Endodermal cell (in vitro differentiated cells): Measurements from ENCODE around the gene ACRBP. TPM values are rescaled to one million over a fixed set of nuclear protein-coding genes. Genes with fewer than 3 reads are reported as not detected.

Experiments used
- DNase-seq: peaks from one replicate; pipeline ENCODE4 v3.0.0-alpha.2; 2017
- H3K27ac ChIP-seq: 2 replicates; pipeline ENCODE4 v1.5.1; 2013; ENCODE audit warnings: mild to moderate bottlenecking, low read depth, low read length, moderate library complexity
- H3K27me3 ChIP-seq: 2 replicates; pipeline ENCODE4 v1.6.1; 2013; ENCODE audit warnings: mild to moderate bottlenecking, low read length, moderate library complexity; ENCODE audit not compliant: insufficient read depth, control insufficient read depth, poor library complexity, severe bottlenecking
- H3K36me3 ChIP-seq: 2 replicates; pipeline ENCODE4 v1.7.0; 2013; ENCODE audit warnings: mild to moderate bottlenecking, low read length, moderate library complexity; ENCODE audit not compliant: control insufficient read depth, insufficient read depth
- H3K4me1 ChIP-seq: one replicate; pipeline ENCODE4 v1.7.0; 2013; ENCODE audit warnings: low read length; ENCODE audit not compliant: control insufficient read depth, insufficient read depth
- H3K4me3 ChIP-seq: 2 replicates; pipeline ENCODE4 v1.5.1; 2013; ENCODE audit warnings: mild to moderate bottlenecking, low read length, moderate library complexity
- H3K9ac ChIP-seq: 2 replicates; pipeline ENCODE4 v1.6.1; 2013; ENCODE audit warnings: mild to moderate bottlenecking, low read length, moderate library complexity; ENCODE audit not compliant: poor library complexity, severe bottlenecking; ENCODE audit errors: extremely low read depth
- H3K9me3 ChIP-seq: 2 replicates; pipeline ENCODE4 v1.6.1; 2013; ENCODE audit warnings: mild to moderate bottlenecking, low read length, moderate library complexity; ENCODE audit not compliant: control insufficient read depth
- H3K27ac Mint-ChIP-seq: 2 replicates; pipeline ENCODE4 v1.8.0; 2020; ENCODE audit warnings: mixed read lengths
- H3K27me3 Mint-ChIP-seq: 2 replicates; pipeline ENCODE4 v1.8.0; 2021; ENCODE audit warnings: mild to moderate bottlenecking, mixed read lengths; ENCODE audit not compliant: insufficient read depth
- H3K36me3 Mint-ChIP-seq: 2 replicates; pipeline ENCODE4 v1.8.0; 2020; ENCODE audit warnings: low read depth, mixed read lengths
- H3K4me1 Mint-ChIP-seq: 2 replicates; pipeline ENCODE4 v1.8.0; 2020; ENCODE audit warnings: mixed read lengths
- H3K4me3 Mint-ChIP-seq: 2 replicates; pipeline ENCODE4 v1.8.0; 2020; ENCODE audit warnings: mild to moderate bottlenecking, moderate library complexity, mixed read lengths
- H3K9me3 Mint-ChIP-seq: 2 replicates; pipeline ENCODE4 v1.8.0; 2020; ENCODE audit warnings: mild to moderate bottlenecking, mixed read lengths
- CTCF ChIP-seq: fragments of 200-600 bp; sonication (generic); conservative IDR thresholded peaks from 2 replicates; pipeline ENCODE4 v1.5.0; 2021; ENCODE audit warnings: antibody characterized with exemption, mild to moderate bottlenecking
- WGBS, 2 experiments: methylation state at CpG; one replicate each; pipeline versions ENCODE4 v1.1.5 to v1.1.7; 2013; ENCODE audit warnings: missing lambda C conversion rate in 2 of 2, mixed read lengths in 1 of 2; ENCODE audit not compliant: insufficient coverage in 1 of 2, insufficient read length in 1 of 2; 5-methylcytosine and 5-hydroxymethylcytosine counted together
- total RNA-seq, 2 donors: library from RNA; stranded (reverse); fragmentation: NEBNext Ultra II Directional in 1 of 2; extraction: Animal tissue kit (Norgen Biotek cat#: 25700) in 1 of 2; gene quantifications; 2 replicates in 1 of 2; 3 replicates in 1 of 2; pipeline ENCODE4 v1.2.1, GENCODE V29; 2021

The ACRBP gene
- total RNA-seq, 2 donors from 2014 or later = 1.9 to 3.9 TPM

GRCh38 chr12:6613015-6613775 lies 34.0 kb downstream of the ACRBP start:
- no peaks in the 10 kb centered on the region for H3K36me3 ChIP-seq
- peak overlapping the region; percentile 77 for H3K27ac Mint-ChIP-seq
- no peaks in the 10 kb centered on the region for H3K27me3 ChIP-seq
- peaks cover 14% of the 10 kb centered on the region for H3K4me1 ChIP-seq
- H3K4me1 Mint-ChIP-seq = peaks cover 26% of the 10 kb centered on the region
- H3K9me3 ChIP-seq = no peaks in the 10 kb centered on the region
- WGBS, 2 experiments = 6 to 28% methylated on average over 3 to 15 of the region's 17 CpGs
- H3K27ac ChIP-seq = peak overlapping the region; percentile 95
- peak overlapping the region; percentile 40 for H3K4me3 Mint-ChIP-seq
- no peaks in the 10 kb centered on the region for H3K9me3 Mint-ChIP-seq
- H3K27me3 Mint-ChIP-seq = no peaks in the 10 kb centered on the region
- DNase-seq = peak; percentile 79
- H3K9ac ChIP-seq = peak overlapping the region; percentile 32
- peak; percentile 9 for TF ChIP-seq CTCF
- H3K36me3 Mint-ChIP-seq = no peaks in the 10 kb centered on the region
- peak overlapping the region; percentile 68 for H3K4me3 ChIP-seq

- Mint-ChIP-seq H3K27me3 (no peaks in the 10 kb centered on the region), H3K9me3 (no peaks in the 10 kb centered on the region), H3K4me1 (peaks cover 26% of the 10 kb centered on the region), H3K4me3 (peak overlapping the region; percentile 40), H3K27ac (no peak overlapping the region), H3K36me3 (no peaks in the 10 kb centered on the region)
- H3K9ac ChIP-seq = no peak overlapping the region
- H3K36me3 ChIP-seq = no peaks in the 10 kb centered on the region
- H3K9me3 ChIP-seq = no peaks in the 10 kb centered on the region
- H3K4me1 ChIP-seq = peaks cover 14% of the 10 kb centered on the region
- TF ChIP-seq CTCF = no peak
- no peak for DNase-seq
- H3K4me3 ChIP-seq = no peak overlapping the region
- WGBS, 2 experiments = 70 to 76% methylated on average over 7 of the region's 7 CpGs
- peak overlapping the region; percentile 95 for H3K27ac ChIP-seq
- H3K27me3 ChIP-seq = no peaks in the 10 kb centered on the region
Observed at GRCh38 chr12:6612652-6613014, 34.6 kb downstream of the ACRBP start.

- H3K27me3 ChIP-seq = no peaks in the 10 kb centered on the region
- H3K4me1 Mint-ChIP-seq = peaks cover 26% of the 10 kb centered on the region
- peaks cover 14% of the 10 kb centered on the region for H3K4me1 ChIP-seq
- no peak overlapping the region for H3K27ac Mint-ChIP-seq
- H3K9ac ChIP-seq = no peak overlapping the region
- H3K4me3 Mint-ChIP-seq = peak overlapping the region; percentile 40
- no peak for TF ChIP-seq CTCF
- H3K36me3 ChIP-seq = no peaks in the 10 kb centered on the region
- H3K27ac ChIP-seq = peak overlapping the region; percentile 95
- 84% methylated on average over 3 to 6 of the region's 6 CpGs for WGBS, 2 experiments
- no peaks in the 10 kb centered on the region for H3K9me3 ChIP-seq
- DNase-seq = no peak
- no peaks in the 10 kb centered on the region for H3K36me3 Mint-ChIP-seq
- H3K27me3 Mint-ChIP-seq = no peaks in the 10 kb centered on the region
- no peaks in the 10 kb centered on the region for H3K9me3 Mint-ChIP-seq
- H3K4me3 ChIP-seq = no peak overlapping the region
Observed at GRCh38 chr12:6612247-6612646, 35.0 kb downstream of the ACRBP start.
